Neural progenitor cell (in vitro differentiated cells): ENCODE data around the gene PAFAH2. TPM values are rescaled to one million over a fixed set of nuclear protein-coding genes. Genes with fewer than 3 reads are reported as not detected.
A peak's percentile ranks its signal among the peaks of the same experiment; 100 is the strongest.

Experiments
- DNase-seq: peaks from one replicate; pipeline ENCODE4 v3.0.0-alpha.2; 2016; ENCODE audit warnings: low spot score
- H2AFZ ChIP-seq: fragments of 200-600 bp; sonication (generic); replicated peaks from 2 replicates; pipeline ENCODE4 v1.6.1; 2016; ENCODE audit warnings: antibody characterized with exemption
- H3F3A ChIP-seq: fragments of 200-600 bp; sonication (generic); 2 replicates; pipeline ENCODE4 v1.6.1; 2016; ENCODE audit warnings: antibody characterized with exemption, low read depth
- H3K27ac ChIP-seq: fragments of 200-600 bp; sonication (generic); 2 replicates; pipeline ENCODE4 v1.5.1; 2016; ENCODE audit warnings: mild to moderate bottlenecking
- H3K27me3 ChIP-seq: fragments of 200-600 bp; sonication (generic); 2 replicates; pipeline ENCODE4 v1.6.1; 2016; ENCODE audit warnings: mild to moderate bottlenecking, moderate library complexity
- H3K36me3 ChIP-seq: fragments of 200-600 bp; sonication (generic); 2 replicates; pipeline ENCODE4 v1.5.1; 2016
- H3K4me1 ChIP-seq: fragments of 200-600 bp; sonication (generic); 2 replicates; pipeline ENCODE4 v1.6.1; 2016; ENCODE audit warnings: mixed run types
- H3K4me2 ChIP-seq: fragments of 200-600 bp; sonication (generic); 2 replicates; pipeline ENCODE4 v1.6.1; 2016
- H3K4me3 ChIP-seq: fragments of 200-600 bp; sonication (generic); 2 replicates; pipeline ENCODE4 v1.5.1; 2016
- H3K79me2 ChIP-seq: fragments of 200-600 bp; sonication (generic); 2 replicates; pipeline ENCODE4 v1.6.1; 2016; ENCODE audit warnings: low read depth
- H3K9ac ChIP-seq: fragments of 200-600 bp; sonication (generic); 2 replicates; pipeline ENCODE4 v1.6.1; 2016
- H3K9me3 ChIP-seq: fragments of 200-600 bp; sonication (generic); 2 replicates; pipeline ENCODE4 v1.5.1; 2016; ENCODE audit warnings: low read depth
- H4K20me1 ChIP-seq: fragments of 200-600 bp; sonication (generic); 2 replicates; pipeline ENCODE4 v1.6.1; 2016; ENCODE audit warnings: low read depth
- H3K27ac Mint-ChIP-seq: 3 replicates; pipeline ENCODE4 v1.8.0; 2021; ENCODE audit warnings: mixed read lengths
- H3K27me3 Mint-ChIP-seq: 2 replicates; pipeline ENCODE4 v1.8.0; 2022; ENCODE audit warnings: low read depth, mild to moderate bottlenecking, inconsistent platforms, moderate library complexity, mixed read lengths; ENCODE audit not compliant: insufficient read depth
- H3K36me3 Mint-ChIP-seq: 3 replicates; pipeline ENCODE4 v1.8.0; 2021; ENCODE audit warnings: mixed read lengths
- H3K4me1 Mint-ChIP-seq: 3 replicates; pipeline ENCODE4 v1.8.0; 2021; ENCODE audit warnings: mixed read lengths
- H3K4me3 Mint-ChIP-seq: 3 replicates; pipeline ENCODE4 v1.8.0; 2021; ENCODE audit warnings: mild to moderate bottlenecking, moderate library complexity, mixed read lengths
- H3K9me3 Mint-ChIP-seq: 3 replicates; pipeline ENCODE4 v1.8.0; 2020; ENCODE audit warnings: mixed read lengths
- EZH2 ChIP-seq: fragments of 200-600 bp; sonication (generic); IDR thresholded peaks from 2 replicates; pipeline ENCODE4 v1.6.1; 2017; ENCODE audit warnings: antibody characterized with exemption, mild to moderate bottlenecking, moderate library complexity
- EZH2phosphoT487 ChIP-seq: fragments of 200-600 bp; sonication (generic); IDR thresholded peaks from 2 replicates; pipeline ENCODE4 v1.6.1; 2017; ENCODE audit warnings: antibody characterized with exemption
- total RNA-seq: library from RNA; depleted of rRNA; stranded (reverse); fragments of >200 nt; gene quantifications from 2 replicates; pipeline ENCODE4 v1.2.3, GENCODE V29; 2015; ENCODE audit warnings: low replicate concordance
- TF ChIP-seq, protein P1 (sequence below): fragments of 200-600 bp; sonication (generic); IDR thresholded peaks from 2 replicates; pipeline ENCODE4 v1.5.1; 2017; ENCODE audit warnings: antibody characterized with exemption, mild to moderate bottlenecking

The PAFAH2 gene
- total RNA-seq, 1 donor from 2014 or later: 18.2 TPM

GRCh38 chr1:26029864-26030481, 32.1 kb upstream of the PAFAH2 start:
- no peaks in the 10 kb centered on the region for H3K36me3 Mint-ChIP-seq
- H3K36me3 ChIP-seq: no peaks in the 10 kb centered on the region
- H3K4me1 ChIP-seq: no peaks in the 10 kb centered on the region
- no peak overlapping the region for H3K4me2 ChIP-seq
- no peaks in the 10 kb centered on the region for H3K79me2 ChIP-seq
- H3K9ac ChIP-seq: no peak overlapping the region
- peaks cover 21% of the 10 kb centered on the region for H3K27me3 ChIP-seq
- H3K27ac Mint-ChIP-seq: peak overlapping the region; percentile 81
- H3K27me3 Mint-ChIP-seq: peaks cover 5% of the 10 kb centered on the region
- H3F3A ChIP-seq: no peaks in the 10 kb centered on the region
- H3K4me3 Mint-ChIP-seq: no peak overlapping the region
- H3K9me3 Mint-ChIP-seq: no peaks in the 10 kb centered on the region
- H2AFZ ChIP-seq: no peak overlapping the region
- peak; percentile 33 for DNase-seq
- no peak for TF ChIP-seq EZH2phosphoT487
- TF ChIP-seq, protein P1, sequence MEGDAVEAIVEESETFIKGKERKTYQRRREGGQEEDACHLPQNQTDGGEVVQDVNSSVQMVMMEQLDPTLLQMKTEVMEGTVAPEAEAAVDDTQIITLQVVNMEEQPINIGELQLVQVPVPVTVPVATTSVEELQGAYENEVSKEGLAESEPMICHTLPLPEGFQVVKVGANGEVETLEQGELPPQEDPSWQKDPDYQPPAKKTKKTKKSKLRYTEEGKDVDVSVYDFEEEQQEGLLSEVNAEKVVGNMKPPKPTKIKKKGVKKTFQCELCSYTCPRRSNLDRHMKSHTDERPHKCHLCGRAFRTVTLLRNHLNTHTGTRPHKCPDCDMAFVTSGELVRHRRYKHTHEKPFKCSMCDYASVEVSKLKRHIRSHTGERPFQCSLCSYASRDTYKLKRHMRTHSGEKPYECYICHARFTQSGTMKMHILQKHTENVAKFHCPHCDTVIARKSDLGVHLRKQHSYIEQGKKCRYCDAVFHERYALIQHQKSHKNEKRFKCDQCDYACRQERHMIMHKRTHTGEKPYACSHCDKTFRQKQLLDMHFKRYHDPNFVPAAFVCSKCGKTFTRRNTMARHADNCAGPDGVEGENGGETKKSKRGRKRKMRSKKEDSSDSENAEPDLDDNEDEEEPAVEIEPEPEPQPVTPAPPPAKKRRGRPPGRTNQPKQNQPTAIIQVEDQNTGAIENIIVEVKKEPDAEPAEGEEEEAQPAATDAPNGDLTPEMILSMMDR: peak; percentile 49
- no peaks in the 10 kb centered on the region for H3K9me3 ChIP-seq
- no peak overlapping the region for H3K4me3 ChIP-seq
- no peaks in the 10 kb centered on the region for H4K20me1 ChIP-seq
- H3K27ac ChIP-seq: no peak overlapping the region
- H3K4me1 Mint-ChIP-seq: peaks cover 18% of the 10 kb centered on the region

DNA sequence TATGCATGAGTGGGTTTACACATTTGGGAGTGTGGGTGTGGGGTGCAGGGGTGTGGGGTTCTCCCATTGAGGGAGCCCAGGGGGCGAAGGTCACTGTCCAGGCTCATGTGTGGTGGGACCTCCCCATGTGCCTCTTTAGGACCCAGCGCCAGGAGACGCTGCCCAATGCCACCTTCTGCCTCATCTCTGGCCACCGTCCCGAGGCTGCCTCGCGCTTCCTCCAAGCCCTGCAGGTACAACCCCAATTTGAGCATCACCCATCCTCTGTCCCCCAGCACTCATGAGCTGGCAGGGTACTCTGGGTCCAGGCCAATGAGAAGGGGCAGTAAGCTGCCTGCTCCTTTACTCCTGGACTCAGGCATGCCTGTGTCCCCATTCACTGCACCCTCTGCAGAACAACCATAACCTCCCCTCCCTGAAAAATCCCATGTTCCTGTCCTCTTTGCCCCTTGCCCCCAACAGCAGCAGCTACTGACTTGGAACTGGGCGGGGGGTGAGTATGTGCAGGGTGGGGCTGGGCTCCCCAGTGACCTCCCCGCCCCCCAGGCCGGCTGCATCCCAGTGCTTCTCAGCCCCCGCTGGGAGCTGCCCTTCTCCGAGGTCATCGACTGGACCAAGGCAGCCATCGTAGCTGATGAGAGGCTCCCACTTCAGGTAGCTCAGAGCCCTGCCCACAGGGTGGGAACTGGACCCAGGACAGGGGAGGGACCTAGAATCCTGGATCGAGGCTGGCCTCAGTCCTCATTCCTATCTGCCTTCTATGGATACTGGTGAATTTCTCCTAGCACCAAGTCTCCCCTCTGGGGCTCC, 31.4 kb upstream of the PAFAH2 start:
- H3K27ac Mint-ChIP-seq: no peak overlapping the region
- DNase-seq: no peak
- Histone ChIP-seq H3K9me3 (no peaks in the 10 kb centered on the region), H3F3A (no peaks in the 10 kb centered on the region), H3K4me3 (no peak overlapping the region), H3K79me2 (no peaks in the 10 kb centered on the region), H3K36me3 (no peaks in the 10 kb centered on the region), H3K9ac (no peak overlapping the region), H3K4me1 (no peaks in the 10 kb centered on the region), H3K27me3 (peaks cover 14% of the 10 kb centered on the region), H3K27ac (no peak overlapping the region), H3K4me2 (no peak overlapping the region), H4K20me1 (no peaks in the 10 kb centered on the region), H2AFZ (no peak overlapping the region)
- TF ChIP-seq, protein P1: no peak
- TF ChIP-seq EZH2phosphoT487 (no peak), EZH2 (no peak)
- H3K4me1 Mint-ChIP-seq: peaks cover 16% of the 10 kb centered on the region
- H3K36me3 Mint-ChIP-seq: no peaks in the 10 kb centered on the region
- peaks cover 5% of the 10 kb centered on the region for H3K27me3 Mint-ChIP-seq
- H3K4me3 Mint-ChIP-seq: peak overlapping the region; percentile 43
- no peaks in the 10 kb centered on the region for H3K9me3 Mint-ChIP-seq

- DNase-seq: no peak
- Mint-ChIP-seq H3K27ac (peak overlapping the region; percentile 79), H3K4me3 (no peak overlapping the region), H3K36me3 (no peaks in the 10 kb centered on the region), H3K4me1 (peaks cover 21% of the 10 kb centered on the region), H3K9me3 (no peaks in the 10 kb centered on the region), H3K27me3 (peaks cover 5% of the 10 kb centered on the region)
- Histone ChIP-seq H3K4me2 (no peak overlapping the region), H3K9ac (no peak overlapping the region), H3F3A (no peaks in the 10 kb centered on the region), H3K9me3 (no peaks in the 10 kb centered on the region), H2AFZ (no peak overlapping the region), H3K4me3 (no peak overlapping the region), H4K20me1 (no peaks in the 10 kb centered on the region), H3K27ac (no peak overlapping the region), H3K79me2 (no peaks in the 10 kb centered on the region), H3K36me3 (no peaks in the 10 kb centered on the region), H3K4me1 (no peaks in the 10 kb centered on the region), H3K27me3 (peaks cover 7% of the 10 kb centered on the region)
- no peak for TF ChIP-seq EZH2phosphoT487
- TF ChIP-seq, protein P1: no peak
- no peak for TF ChIP-seq EZH2
Observed at GRCh38 chr1:26028490-26028980, 30.7 kb upstream of the PAFAH2 start.
